GM19328 (cell line): ENCODE data around the gene MDK.
"Not testable (repeated sequence)": the region's sequence is repeated elsewhere in the genome, so short reads cannot be mapped to it uniquely, and the experiment has no call there.

Experiments
- ATAC-seq: cut with Tn5 transposase; IDR thresholded peaks from one replicate; pipeline ENCODE4 v1.9.1; 2021; ENCODE audit warnings: mild to moderate bottlenecking, moderate library complexity; ENCODE audit not compliant: unreplicated experiment

MDK gene

DNA sequence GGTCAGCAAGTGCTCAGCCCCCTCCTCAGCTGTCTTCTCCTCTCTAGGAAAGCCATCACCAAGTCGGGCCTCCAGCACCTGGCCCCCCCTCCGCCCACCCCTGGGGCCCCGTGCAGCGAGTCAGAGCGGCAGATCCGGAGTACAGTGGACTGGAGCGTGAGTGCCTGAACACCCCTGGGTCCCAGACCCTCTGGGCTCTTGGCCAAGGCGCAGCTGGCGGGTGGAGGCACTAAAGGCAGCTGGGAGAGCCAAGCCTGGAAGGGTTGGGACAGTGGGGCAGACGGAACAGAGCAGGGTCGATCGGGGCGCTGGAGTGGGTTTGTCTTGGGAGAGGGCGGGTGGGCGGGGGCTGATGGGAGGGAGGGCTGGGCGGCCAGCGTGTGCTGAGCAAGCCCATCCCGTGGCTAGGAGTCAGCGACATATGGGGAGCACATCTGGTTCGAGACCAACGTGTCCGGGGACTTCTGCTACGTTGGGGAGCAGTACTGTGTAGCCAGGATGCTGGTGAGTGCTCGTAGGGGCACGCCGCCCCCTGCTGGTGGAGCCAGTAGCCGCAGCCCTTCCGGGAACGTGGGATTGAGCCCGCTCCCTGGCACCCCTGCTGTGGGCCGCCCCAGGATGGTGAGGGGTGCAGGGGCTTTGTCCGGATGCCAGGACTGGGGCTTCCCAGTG is 14.1 kb upstream of the MDK start:
- no peak for ATAC-seq

DNA sequence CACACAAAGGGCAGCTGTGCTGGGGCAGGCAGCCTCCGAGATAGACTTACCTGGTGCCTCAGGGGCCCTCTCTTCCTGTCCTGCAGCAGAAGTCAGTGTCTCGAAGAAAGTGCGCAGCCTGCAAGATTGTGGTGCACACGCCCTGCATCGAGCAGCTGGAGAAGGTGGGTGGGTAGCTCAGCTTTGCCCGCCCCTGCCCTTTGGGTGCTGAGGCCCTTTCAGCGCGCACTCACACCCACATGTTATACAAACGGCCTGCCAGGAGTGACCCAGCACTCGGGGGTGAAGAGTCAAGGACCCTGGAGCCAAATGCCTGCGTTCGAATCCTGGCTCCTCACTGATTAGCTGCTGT is 13.6 kb upstream of the MDK start:
- no peak for ATAC-seq

DNA sequence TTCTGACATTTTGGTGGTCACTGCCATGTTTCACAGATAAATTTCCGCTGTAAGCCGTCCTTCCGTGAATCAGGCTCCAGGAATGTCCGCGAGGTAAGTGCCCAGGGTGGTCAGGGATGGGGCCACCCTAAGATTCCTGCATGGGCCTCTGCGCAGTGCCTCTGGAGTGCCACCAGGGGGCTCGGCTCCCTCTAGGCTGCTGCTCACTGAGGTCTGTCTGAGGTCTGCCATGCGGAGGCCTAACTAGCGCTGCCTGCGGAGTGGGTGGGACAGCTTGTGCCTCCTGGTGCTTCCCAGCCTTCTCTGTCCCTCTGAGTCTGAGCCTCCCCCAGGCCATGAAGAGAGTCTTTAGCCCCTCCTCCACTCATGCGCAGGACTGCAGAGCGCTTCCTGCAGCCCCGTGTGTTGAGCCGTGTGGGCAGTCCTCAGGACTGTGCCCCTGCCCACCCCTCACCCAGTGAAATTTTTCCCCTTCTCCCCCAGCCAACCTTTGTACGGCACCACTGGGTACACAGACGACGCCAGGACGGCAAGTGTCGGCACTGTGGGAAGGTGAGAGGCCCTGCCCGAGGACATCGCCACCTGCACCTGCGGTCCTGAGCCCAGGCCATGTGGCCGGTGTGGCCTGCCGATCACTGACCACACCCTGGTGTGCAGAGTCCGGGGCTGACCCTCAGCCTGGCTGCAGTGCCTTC is 11.9 kb upstream of the MDK start:
- ATAC-seq: no peak

DNA sequence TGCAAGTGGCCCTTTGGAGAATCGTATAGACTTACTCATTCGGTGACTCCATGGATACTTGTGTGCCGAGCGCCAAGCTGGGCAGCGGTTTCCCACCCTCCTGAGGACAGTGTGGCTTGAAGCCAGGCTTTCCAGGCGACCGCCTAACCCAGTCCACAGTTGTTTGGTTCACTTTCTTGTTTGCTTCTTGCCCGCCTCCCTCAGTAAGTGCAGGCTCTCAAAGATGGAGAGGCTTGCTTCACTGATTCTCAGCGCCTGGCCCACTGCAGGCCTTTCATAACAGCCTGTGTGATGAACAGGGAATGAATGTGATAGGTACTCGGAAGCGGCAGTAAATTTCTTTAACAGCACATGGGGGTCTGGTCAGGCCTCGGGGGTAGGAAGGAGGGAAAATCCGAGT is 11.2 kb upstream of the MDK start:
- no peak for ATAC-seq

DNA sequence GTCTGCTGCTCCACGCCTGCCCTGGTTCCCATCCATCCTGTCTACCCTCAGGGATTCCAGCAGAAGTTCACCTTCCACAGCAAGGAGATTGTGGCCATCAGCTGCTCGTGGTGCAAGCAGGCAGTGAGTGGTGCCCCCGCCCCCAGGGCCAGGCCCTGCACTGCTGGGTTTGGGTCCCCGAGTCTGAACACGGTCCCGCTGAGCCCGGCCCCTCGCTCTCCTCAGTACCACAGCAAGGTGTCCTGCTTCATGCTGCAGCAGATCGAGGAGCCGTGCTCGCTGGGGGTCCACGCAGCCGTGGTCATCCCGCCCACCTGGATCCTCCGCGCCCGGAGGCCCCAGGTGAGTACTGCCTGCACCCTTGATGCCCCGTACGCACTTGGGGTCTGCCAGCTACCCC is 10.2 kb upstream of the MDK start:
- not testable (repeated sequence) for ATAC-seq

DNA sequence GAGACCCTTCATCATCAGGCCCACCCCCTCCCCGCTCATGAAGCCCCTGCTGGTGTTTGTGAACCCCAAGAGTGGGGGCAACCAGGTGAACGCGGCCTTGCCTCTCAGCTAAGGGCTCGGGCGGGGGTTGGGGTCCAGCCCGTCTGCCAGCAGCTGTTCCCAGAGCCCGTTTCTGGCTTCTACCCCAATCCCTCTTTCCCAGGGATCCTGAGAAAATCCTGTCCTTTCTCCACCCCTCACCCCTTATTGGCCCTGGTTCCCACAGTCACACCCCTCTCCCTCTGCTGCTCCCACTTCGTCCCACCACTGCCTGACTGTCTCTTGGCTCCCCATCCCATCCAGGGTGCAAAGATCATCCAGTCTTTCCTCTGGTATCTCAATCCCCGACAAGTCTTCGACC is 9.4 kb upstream of the MDK start:
- no peak for ATAC-seq

DNA sequence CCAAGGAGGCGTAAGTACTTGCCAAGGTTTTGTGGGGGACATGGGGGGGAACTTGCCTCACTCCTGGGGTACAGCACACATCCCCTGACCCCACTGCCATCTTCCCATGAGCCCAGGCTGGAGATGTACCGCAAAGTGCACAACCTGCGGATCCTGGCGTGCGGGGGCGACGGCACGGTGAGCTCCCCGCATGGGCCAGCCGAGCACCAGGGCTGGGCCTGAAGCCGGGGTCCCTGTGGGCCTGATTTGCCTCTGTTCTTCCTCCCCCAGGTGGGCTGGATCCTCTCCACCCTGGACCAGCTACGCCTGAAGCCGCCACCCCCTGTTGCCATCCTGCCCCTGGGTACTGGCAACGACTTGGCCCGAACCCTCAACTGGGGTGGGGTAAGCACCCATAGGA is 9.0 kb upstream of the MDK start:
- ATAC-seq: not testable (repeated sequence)

DNA sequence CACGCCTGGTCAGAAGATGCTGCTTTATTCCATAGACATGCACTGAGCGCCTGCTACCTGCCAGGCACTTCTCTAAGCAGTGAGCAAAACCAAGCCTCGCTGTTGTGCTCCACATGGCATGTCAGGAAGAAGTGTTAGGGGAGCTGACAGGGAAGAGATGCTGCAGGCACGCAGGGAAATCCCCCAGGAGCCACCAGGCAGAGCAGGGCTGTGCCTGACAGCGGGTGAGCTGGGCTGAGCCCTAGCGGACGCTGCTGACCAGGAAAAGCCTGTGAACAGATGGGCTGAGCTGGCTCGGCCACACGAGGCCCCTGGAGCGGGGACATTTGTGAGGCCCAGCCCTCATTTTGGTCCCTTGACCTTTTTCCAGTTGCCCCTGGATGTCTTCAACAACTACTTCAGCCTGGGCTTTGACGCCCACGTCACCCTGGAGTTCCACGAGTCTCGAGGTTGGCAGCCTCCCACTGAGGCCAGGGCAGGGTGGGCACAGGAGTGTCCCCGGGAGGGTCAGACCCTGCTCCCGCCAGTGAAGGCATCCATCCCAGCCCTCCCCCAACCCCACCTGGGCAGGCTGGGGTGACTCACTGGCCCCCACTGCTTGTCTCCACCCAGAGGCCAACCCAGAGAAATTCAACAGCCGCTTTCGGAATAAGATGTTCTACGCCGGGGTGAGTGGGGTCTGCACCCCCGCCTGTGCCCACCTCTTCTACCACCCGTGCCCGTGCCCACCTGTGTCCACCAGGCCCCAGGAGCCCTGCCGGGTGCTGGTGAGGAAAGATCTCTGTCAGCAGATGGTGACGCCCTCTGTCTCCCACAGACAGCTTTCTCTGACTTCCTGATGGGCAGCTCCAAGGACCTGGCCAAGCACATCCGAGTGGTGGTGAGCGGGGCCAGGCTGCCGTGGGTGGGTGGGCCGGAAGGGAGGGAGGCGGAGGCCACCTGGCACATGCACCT is 7.4 kb upstream of the MDK start:
- no peak for ATAC-seq

DNA sequence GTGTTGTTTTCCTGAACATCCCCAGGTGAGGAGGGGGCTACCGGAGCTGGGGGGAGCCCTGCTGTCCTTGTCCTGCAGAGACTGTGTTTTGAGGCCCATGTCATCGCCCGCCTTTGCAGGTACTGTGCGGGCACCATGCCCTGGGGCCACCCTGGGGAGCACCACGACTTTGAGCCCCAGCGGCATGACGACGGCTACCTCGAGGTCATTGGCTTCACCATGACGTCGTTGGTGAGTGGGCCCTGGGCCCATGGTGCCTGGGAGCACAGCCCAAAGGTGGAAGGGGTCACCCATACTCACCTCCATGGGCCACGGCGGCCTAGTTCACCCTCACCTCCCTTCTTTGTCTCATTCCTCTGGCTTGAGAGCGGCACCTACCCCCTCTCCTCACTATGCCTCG is 6.7 kb upstream of the MDK start:
- ATAC-seq: no peak

DNA sequence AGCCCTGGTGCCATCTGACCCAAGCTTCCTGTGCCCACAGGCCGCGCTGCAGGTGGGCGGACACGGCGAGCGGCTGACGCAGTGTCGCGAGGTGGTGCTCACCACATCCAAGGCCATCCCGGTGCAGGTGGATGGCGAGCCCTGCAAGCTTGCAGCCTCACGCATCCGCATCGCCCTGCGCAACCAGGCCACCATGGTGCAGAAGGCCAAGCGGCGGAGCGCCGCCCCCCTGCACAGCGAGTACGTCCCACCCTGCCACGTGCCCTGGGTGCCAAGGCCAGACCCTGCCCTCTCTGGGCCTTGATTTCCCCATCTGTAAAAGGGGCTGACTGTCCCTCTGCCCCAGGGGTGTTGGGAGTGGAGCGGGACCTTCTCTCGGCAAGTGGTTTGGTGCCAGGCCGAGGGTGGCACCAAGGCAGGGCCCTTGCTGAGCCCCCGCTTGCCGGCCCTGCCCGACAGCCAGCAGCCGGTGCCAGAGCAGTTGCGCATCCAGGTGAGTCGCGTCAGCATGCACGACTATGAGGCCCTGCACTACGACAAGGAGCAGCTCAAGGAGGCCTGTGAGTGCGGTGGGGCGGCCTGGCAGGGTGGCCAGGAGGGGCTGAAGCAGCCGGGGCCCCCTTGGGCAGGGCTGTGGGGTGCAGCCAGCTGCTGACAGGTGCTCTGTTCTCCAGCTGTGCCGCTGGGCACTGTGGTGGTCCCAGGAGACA is 5.9 kb upstream of the MDK start:
- ATAC-seq: no peak

DNA sequence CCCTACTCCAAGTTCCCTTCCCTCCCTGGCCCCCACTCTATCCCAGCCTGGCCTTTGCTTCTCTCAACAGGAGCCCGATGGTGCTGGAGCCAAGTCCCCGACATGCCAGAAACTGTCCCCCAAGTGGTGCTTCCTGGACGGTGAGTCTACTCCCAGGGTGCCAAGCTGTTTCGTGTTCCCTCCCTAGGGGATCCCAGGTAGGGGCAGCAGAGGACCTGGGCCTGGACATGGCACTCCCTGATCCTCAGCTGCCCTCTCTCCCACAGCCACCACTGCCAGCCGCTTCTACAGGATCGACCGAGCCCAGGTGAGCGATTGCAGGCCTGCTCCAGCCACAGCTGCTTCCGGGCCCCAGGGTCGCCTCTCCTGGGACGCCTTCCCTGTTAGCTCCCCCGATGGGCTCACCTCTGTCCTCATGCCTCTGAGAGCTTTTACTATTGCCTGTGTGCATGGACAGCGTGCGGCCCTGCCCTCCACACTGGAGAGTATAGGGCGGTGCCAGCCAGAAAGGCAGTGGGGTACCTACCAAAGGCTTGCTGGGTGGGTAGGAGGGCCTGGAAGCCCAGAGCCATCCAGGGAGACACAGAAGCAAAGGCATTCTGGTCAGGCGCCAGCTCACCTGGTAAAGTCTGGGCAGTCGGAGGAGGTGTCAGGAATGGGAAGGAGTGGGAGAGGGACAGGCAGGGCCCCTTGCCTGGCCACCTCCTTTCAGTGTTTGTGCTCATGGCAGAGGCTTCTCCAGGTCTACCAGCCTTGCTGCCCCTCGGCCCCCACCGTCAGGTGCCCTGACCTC is 5.0 kb upstream of the MDK start:
- no peak for ATAC-seq

DNA sequence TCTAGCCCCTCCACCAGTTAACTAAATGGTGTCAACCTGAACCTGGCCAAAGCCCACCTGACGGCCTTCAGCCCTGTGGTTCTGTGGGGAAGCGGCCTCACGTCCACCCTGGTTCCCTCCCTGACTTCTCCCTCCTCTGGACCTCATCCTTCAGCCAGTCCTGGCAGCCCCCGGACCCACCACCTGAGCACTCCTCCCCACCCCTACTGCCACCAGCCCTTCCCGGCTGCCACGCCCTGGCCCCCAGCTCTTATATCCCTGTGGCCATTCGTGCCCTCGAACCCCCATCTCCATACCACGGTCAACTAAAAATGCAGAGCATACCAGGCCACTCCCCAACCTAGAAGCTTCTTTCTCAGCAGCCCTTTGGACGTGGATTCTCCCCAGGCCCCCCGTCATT is 4.2 kb upstream of the MDK start:
- ATAC-seq: no peak

DNA sequence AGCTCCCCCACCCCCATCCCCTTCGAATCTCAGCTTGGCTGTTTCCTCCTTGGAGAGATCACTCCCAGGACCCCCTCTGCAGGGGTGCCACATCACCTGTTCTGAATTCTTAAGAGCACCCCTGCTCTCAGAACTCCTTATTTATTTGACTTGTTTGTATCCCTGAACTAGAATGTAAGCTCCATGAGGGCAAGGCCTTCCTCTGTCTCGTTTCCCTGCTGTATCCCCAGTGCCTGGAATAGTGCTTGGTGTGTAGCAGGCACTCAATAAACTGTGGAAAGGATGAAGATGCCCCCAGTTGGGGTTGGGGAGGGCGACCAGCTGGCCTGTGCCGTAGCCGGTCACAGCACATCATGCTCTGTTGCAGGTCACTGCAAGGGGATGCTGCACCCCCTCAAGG is 3.6 kb upstream of the MDK start:
- ATAC-seq: no peak

DNA sequence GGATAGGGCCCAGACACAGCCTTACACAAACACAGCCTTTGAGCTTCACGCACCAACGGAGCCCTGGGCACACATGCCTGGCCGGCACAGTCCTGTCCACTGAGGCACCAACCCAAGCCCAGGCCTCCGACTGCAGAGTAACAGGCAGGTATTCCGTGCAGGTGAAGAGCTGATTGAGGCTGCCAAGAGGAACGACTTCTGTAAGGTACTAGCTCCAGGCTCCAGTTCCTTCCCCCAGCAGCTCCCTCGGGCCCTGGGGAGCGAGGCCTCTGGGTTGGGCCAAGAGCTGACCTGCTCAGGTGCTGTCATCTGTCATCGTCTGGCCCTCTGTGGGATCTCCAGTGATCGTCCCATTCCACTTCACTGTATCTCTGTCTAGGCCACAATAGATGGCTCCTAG is 3.2 kb upstream of the MDK start:
- ATAC-seq: no peak

DNA sequence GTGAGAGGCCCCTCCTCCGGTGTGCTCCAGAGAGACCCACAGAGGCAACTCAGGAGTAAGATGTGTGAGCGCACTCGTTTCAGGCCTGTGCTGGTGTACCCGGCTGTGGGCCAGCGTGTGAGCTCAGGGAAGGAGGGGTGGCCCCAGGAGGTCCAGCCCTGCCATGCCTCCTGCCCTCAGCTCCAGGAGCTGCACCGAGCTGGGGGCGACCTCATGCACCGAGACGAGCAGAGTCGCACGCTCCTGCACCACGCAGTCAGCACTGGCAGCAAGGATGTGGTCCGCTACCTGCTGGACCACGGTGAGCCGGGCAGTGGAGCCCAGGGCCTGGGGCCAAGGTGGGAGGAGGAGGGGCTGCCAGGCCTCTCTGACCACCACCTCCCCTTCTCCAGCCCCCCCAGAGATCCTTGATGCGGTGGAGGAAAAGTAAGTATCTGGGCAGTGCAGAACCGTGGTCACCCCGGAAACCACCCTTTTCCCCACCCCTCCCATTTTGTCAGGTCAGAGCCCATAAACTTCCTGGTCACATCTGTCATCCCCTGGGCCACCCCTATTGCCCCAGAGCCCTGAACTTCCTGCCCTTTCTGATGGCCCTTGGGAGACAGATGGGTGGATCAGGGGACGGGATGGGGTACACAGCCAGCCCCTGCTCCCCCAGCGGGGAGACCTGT is 2.5 kb upstream of the MDK start:
- no peak for ATAC-seq

DNA sequence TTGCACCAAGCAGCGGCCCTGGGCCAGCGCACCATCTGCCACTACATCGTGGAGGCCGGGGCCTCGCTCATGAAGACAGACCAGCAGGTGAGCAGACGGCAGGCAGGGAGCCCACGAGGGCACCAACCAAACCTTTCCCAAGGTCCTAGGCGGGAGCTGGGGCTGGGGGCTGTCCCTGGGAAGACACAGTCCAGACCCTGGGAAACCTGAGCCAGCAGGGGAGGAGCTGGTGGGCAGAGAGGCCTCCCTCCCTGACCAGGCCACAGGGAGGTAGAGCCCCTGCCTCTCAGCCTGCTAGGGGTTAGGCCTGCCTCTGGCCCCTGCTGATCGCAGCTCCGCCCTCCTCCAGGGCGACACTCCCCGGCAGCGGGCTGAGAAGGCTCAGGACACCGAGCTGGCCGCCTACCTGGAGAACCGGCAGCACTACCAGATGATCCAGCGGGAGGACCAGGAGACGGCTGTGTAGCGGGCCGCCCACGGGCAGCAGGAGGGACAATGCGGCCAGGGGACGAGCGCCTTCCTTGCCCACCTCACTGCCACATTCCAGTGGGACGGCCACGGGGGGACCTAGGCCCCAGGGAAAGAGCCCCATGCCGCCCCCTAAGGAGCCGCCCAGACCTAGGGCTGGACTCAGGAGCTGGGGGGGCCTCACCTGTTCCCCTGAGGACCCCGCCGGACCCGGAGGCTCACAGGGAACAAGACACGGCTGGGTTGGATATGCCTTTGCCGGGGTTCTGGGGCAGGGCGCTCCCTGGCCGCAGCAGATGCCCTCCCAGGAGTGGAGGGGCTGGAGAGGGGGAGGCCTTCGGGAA is 1.8 kb upstream of the MDK start:
- not testable (repeated sequence) for ATAC-seq

DNA sequence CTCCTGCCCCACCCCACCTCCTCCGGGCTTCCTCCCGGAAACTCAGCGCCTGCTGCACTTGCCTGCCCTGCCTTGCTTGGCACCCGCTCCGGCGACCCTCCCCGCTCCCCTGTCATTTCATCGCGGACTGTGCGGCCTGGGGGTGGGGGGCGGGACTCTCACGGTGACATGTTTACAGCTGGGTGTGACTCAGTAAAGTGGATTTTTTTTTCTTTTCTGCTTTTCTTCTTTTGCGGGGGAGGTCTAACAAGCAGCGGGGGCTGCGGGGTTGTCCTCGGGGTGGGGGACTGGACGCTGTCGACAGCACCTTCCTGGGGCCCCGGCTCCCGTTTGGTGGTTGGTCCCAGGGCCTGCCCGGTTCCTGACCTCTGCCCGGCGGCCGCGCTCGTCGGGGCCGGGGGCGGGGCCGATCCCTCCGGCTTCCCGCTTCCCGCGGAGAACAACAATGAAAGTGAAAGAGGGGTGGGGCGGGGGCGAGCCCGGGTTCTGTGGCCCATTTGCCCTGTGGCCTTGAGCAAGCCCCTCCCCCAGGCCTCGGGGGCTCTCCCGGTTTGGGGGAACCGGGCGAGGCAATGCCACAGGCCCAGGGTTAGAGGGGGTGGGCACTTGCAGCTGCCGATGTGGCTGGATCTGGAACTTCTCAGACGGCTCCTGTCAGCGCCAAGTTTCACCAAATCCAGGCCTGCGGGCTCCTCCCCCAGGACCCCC is 975 bp upstream of the MDK start:
- ATAC-seq: no peak

DNA sequence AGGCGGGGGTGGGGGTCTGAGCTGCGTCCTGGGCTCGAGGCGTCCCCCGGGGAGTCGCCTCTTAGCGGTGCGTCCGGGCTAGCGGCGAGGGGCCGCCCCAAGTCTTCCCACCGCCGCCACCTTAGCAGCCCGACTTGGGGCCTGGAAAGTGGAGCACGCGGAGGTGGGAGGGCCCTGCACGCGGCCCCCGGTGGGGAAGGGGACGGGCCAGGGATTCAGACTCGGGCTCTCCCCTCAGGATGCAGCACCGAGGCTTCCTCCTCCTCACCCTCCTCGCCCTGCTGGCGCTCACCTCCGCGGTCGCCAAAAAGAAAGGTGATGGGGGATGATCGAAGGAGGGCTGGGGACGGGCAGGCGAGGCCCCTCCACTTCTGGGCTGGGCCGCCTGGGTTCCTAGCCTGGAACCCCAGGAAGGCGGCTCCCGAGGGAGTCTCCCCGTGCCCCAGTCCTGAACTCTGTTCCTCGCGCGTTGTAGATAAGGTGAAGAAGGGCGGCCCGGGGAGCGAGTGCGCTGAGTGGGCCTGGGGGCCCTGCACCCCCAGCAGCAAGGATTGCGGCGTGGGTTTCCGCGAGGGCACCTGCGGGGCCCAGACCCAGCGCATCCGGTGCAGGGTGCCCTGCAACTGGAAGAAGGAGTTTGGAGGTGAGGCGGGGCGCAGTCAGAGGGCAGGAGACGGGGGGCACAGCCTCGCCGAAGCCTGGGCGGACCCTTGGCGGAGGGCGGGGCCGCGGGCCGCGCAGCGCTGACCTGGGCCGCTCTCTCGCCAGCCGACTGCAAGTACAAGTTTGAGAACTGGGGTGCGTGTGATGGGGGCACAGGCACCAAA is 563 bp downstream of the MDK start:
- no peak for ATAC-seq
